GM12891 (cell line): Measurements from ENCODE around the gene OLR1.

Experiments used
- POLR2A ChIP-seq: IDR thresholded peaks from 2 replicates; pipeline ENCODE4 v1.6.1; 2011; ENCODE audit warnings: low read depth, low read length, control low read depth
- POLR2AphosphoS5 ChIP-seq: IDR thresholded peaks from 2 replicates; pipeline ENCODE4 v1.6.1; 2011; ENCODE audit warnings: low read depth, low read length, control low read depth
- SPI1 ChIP-seq: IDR thresholded peaks from 2 replicates; pipeline ENCODE4 v1.6.1; 2011; ENCODE audit warnings: low read depth, low read length, control low read depth
- TAF1 ChIP-seq: IDR thresholded peaks from 2 replicates; pipeline ENCODE4 v1.6.1; 2011; ENCODE audit warnings: low read depth, low read length, control low read depth

DNA sequence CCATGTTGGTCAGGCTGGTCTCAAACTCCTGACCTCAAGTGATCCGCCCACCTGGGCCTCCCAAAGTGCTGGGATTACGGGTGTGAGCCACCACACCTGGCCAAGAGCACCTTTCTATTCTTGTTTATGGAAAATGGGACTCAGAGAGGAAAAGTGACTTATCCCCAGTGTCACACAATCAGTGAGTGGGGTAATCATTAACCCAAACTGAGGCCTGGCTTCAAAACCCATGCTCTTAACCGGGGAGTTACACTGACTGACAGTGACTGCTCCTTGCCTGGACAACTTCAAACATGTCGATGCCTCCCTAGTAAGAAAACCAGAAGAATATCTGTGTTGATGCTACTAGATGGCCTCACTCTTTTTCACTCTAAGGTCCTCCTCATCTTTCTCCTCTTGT lies 49.2 kb downstream of the OLR1 start:
- TF ChIP-seq POLR2A = no peak
- TF ChIP-seq POLR2AphosphoS5 = no peak
- TF ChIP-seq SPI1 = no peak
- TF ChIP-seq TAF1 = no peak
